ENCODE results near the gene FLACC1.

Gene FLACC1

GRCh38 chr2:201350879-201351278 lies 6.3 kb downstream of the FLACC1 start:
- no peak for ATAC-seq
- TF ChIP-seq, protein P1, sequence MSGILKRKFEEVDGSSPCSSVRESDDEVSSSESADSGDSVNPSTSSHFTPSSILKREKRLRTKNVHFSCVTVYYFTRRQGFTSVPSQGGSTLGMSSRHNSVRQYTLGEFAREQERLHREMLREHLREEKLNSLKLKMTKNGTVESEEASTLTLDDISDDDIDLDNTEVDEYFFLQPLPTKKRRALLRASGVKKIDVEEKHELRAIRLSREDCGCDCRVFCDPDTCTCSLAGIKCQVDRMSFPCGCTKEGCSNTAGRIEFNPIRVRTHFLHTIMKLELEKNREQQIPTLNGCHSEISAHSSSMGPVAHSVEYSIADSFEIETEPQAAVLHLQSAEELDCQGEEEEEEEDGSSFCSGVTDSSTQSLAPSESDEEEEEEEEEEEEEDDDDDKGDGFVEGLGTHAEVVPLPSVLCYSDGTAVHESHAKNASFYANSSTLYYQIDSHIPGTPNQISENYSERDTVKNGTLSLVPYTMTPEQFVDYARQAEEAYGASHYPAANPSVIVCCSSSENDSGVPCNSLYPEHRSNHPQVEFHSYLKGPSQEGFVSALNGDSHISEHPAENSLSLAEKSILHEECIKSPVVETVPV (CRISPR knock-in tag; IDR thresholded peaks at IDR 0.05), result no peak
- TF ChIP-seq TOX (CRISPR knock-in tag; IDR thresholded peaks at IDR 0.05; ENCODE audit: borderline replicate concordance), result no peak
- no peak for TF ChIP-seq ZNF8 (CRISPR knock-in tag; IDR thresholded peaks at IDR 0.05)
- no peak for TF ChIP-seq OSR1 (CRISPR knock-in tag; IDR thresholded peaks at IDR 0.05)

GRCh38 chr2:201349601-201350000 lies 7.5 kb downstream of the FLACC1 start:
- no peak for TF ChIP-seq ZFP30 (CRISPR knock-in tag; IDR thresholded peaks at IDR 0.05)
- no peak for TF ChIP-seq SNAI2 (CRISPR knock-in tag; IDR thresholded peaks at IDR 0.05)
- no peak for TF ChIP-seq BACH2 (CRISPR knock-in tag; IDR thresholded peaks at IDR 0.05; ENCODE audit: borderline replicate concordance)
- no peak for ATAC-seq

DNA sequence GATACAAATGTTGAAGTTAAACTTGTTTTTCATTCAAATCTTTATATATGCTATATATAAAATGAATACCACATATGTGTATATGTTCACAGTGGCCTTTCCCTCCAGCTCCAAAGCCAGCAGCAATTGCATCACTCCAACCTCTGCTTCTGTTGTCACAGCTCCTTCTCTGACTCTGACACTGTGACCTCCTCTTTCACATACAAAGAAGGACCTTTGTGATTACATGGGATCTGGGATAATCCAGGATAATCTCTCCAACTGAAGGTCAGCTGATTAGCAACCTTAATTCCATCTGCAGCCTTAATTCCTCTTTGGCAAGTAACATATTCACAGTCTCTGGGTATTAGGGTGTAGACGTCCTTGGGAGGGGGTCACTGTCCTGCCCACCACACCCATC lies 8.4 kb downstream of the FLACC1 start:
- TF ChIP-seq ZNF8 (CRISPR knock-in tag; IDR thresholded peaks at IDR 0.05) (no peak), CREB5 (CRISPR knock-in tag; IDR thresholded peaks at IDR 0.05; ENCODE audit: low read depth) (no peak), RARB (CRISPR knock-in tag; IDR thresholded peaks at IDR 0.05) (no peak), ESRRG (CRISPR knock-in tag; IDR thresholded peaks at IDR 0.05) (no peak), SNAI2 (CRISPR knock-in tag; IDR thresholded peaks at IDR 0.05) (no peak), ISL1 (CRISPR knock-in tag; IDR thresholded peaks at IDR 0.05) (no peak), ARNTL (CRISPR knock-in tag; IDR thresholded peaks at IDR 0.05; ENCODE audit: borderline replicate concordance, low read depth) (no peak), TCF4 (CRISPR knock-in tag; IDR thresholded peaks at IDR 0.05; ENCODE audit: borderline replicate concordance) (no peak)
- TF ChIP-seq, protein P2, sequence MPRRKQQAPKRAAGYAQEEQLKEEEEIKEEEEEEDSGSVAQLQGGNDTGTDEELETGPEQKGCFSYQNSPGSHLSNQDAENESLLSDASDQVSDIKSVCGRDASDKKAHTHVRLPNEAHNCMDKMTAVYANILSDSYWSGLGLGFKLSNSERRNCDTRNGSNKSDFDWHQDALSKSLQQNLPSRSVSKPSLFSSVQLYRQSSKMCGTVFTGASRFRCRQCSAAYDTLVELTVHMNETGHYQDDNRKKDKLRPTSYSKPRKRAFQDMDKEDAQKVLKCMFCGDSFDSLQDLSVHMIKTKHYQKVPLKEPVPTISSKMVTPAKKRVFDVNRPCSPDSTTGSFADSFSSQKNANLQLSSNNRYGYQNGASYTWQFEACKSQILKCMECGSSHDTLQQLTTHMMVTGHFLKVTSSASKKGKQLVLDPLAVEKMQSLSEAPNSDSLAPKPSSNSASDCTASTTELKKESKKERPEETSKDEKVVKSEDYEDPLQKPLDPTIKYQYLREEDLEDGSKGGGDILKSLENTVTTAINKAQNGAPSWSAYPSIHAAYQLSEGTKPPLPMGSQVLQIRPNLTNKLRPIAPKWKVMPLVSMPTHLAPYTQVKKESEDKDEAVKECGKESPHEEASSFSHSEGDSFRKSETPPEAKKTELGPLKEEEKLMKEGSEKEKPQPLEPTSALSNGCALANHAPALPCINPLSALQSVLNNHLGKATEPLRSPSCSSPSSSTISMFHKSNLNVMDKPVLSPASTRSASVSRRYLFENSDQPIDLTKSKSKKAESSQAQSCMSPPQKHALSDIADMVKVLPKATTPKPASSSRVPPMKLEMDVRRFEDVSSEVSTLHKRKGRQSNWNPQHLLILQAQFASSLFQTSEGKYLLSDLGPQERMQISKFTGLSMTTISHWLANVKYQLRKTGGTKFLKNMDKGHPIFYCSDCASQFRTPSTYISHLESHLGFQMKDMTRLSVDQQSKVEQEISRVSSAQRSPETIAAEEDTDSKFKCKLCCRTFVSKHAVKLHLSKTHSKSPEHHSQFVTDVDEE (CRISPR knock-in tag; IDR thresholded peaks at IDR 0.05), result no peak
- TF ChIP-seq, protein P3, sequence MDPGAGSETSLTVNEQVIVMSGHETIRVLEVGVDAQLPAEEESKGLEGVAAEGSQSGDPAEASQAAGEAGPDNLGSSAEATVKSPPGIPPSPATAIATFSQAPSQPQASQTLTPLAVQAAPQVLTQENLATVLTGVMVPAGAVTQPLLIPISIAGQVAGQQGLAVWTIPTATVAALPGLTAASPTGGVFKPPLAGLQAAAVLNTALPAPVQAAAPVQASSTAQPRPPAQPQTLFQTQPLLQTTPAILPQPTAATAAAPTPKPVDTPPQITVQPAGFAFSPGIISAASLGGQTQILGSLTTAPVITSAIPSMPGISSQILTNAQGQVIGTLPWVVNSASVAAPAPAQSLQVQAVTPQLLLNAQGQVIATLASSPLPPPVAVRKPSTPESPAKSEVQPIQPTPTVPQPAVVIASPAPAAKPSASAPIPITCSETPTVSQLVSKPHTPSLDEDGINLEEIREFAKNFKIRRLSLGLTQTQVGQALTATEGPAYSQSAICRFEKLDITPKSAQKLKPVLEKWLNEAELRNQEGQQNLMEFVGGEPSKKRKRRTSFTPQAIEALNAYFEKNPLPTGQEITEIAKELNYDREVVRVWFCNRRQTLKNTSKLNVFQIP (CRISPR knock-in tag; IDR thresholded peaks at IDR 0.05; ENCODE audit: borderline replicate concordance, low read depth), result no peak
- TF ChIP-seq, protein P1 (CRISPR knock-in tag; IDR thresholded peaks at IDR 0.05), result no peak
- ATAC-seq, result no peak

DNA sequence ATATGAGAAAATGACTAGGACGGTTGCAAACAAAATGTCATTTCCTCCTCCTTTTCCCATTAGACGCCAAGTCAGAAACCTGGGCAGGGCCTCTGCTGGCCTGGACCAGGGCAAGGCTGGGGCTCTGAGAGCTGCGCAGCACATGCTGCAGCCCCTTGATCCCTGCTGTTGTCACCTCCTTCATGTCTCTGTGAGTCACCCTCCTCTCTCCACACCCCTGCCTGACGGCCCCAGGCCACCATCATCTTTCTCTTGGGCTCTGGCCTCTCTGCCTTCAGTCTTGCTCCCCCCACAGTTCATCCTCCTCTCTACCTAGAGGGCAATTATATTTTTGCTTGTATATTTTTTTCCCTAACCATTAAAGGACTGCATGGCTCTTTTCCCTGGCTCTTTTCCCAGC lies 10.0 kb downstream of the FLACC1 start:
- ATAC-seq, result no peak
- no peak for TF ChIP-seq ESRRG (CRISPR knock-in tag; IDR thresholded peaks at IDR 0.05)
- no peak for TF ChIP-seq ZNF565 (CRISPR knock-in tag; conservative IDR thresholded peaks at IDR 0.05; ENCODE audit: low read depth)
- no peak for TF ChIP-seq TOX (CRISPR knock-in tag; IDR thresholded peaks at IDR 0.05; ENCODE audit: borderline replicate concordance)
- no peak for TF ChIP-seq OSR1 (CRISPR knock-in tag; IDR thresholded peaks at IDR 0.05)
- TF ChIP-seq, protein P1 (CRISPR knock-in tag; IDR thresholded peaks at IDR 0.05), result no peak
- TF ChIP-seq SNAI2 (CRISPR knock-in tag; IDR thresholded peaks at IDR 0.05), result no peak
- TF ChIP-seq ISL1 (CRISPR knock-in tag; IDR thresholded peaks at IDR 0.05), result no peak
- TF ChIP-seq ZC3H10 (CRISPR knock-in tag; IDR thresholded peaks at IDR 0.05), result no peak
- TF ChIP-seq, protein P2 (CRISPR knock-in tag; IDR thresholded peaks at IDR 0.05), result no peak
- TF ChIP-seq RARB (CRISPR knock-in tag; IDR thresholded peaks at IDR 0.05), result no peak
- no peak for TF ChIP-seq ZNF8 (CRISPR knock-in tag; IDR thresholded peaks at IDR 0.05)
- TF ChIP-seq, protein P4, sequence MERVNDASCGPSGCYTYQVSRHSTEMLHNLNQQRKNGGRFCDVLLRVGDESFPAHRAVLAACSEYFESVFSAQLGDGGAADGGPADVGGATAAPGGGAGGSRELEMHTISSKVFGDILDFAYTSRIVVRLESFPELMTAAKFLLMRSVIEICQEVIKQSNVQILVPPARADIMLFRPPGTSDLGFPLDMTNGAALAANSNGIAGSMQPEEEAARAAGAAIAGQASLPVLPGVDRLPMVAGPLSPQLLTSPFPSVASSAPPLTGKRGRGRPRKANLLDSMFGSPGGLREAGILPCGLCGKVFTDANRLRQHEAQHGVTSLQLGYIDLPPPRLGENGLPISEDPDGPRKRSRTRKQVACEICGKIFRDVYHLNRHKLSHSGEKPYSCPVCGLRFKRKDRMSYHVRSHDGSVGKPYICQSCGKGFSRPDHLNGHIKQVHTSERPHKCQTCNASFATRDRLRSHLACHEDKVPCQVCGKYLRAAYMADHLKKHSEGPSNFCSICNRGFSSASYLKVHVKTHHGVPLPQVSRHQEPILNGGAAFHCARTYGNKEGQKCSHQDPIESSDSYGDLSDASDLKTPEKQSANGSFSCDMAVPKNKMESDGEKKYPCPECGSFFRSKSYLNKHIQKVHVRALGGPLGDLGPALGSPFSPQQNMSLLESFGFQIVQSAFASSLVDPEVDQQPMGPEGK (CRISPR knock-in tag; IDR thresholded peaks at IDR 0.05; ENCODE audit: borderline replicate concordance), result no peak

All from SK-N-SH treated with all-trans-retinoic acid at 6 μM for 48 hours (cell line).